Measurements from ENCODE around the gene NT5DC1. TPM values are rescaled to one million over a fixed set of nuclear protein-coding genes. Genes with fewer than 3 reads are reported as not detected.
"Not testable (repeated sequence)": the region's sequence is repeated elsewhere in the genome, so short reads cannot be mapped to it uniquely, and the experiment has no call there.

NT5DC1 gene
- total RNA-seq, 1 donor from 2014 or later = 4.9 TPM

DNA sequence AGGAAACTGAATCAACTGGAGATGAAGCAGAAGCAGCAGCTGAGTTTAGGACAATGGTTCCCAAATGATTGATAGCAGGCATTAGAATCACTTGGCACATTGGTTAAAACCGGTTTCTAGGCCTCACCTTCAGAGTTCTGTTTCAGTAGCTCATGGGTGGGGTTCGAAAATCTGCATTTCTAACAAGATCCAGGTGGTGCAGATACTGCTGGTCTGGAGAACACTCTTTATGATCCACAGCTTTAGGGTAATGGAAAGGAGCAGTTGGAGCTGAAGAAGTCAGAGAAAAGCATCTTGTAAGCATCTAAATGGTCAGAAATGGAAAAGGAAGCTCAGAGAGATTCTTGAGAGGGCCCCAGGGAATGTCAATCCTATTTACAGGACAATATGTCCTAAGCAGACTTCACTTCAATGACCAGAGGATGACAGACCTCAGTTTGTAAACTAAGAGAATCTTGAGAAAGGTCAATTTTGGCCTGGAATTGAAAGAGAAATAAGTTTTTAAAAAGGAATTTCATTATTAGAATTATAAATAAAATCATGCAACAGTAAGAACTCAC is 170.6 kb downstream of the NT5DC1 start:
- DNase-seq (ENCODE audit: low read depth in 2 of 2) = no peak

DNA sequence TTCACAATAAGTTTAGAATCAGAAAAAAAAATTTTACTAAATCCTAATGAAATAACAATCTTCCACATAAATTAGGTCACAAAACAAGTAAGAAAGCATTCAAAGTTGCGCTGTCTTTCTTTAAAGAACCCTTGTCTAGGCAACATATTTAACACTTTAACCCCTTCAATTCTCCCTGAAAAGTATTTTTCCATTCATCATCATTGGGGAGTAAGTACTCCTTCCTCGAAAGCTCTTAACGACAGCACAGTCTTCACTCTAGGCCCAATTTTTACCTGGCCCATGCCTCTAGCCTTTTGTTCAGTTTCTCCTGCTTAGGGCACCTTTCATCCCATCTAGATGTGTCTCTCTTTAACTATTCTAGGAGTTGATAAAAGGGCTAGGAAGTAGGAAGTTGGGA is 176.5 kb downstream of the NT5DC1 start:
- DNase-seq (ENCODE audit: low read depth in 2 of 2) = no peak

DNA sequence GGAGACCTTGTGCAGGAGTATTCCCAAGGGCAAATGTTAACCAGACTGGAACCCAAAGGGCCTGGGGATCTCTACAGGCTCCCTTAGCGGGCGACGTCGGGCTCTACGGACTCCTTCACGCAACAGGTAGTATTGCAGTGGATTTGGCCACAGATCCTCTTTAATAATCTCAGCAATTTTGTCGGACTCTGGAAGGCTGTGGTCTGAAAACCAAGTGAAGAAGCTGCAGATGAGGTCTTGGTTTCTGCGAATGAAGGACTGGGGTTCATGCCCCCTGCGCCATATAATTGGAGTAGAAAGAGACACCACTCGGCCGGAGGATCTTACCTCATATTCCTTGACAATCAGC is 177.8 kb downstream of the NT5DC1 start:
- DNase-seq (ENCODE audit: low read depth in 2 of 2) = no peak

DNA sequence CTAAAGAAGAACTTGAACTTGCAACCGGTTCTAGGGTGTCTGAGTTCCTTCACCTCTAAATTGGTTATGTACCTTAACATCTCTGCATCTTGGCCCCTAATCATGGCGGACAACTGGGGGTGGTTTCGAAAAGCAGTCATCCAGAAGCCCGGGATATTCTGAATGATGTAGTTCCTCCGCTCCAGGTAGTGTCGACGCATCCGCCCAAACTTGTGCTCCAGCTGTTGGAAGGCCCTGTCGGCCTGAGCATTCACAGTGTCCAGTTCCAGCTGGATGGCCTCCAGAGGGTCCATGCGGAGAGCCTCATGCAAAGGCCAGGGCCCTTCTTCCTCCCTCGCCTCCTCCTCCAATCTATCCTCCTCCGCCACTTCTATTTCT is 178.2 kb downstream of the NT5DC1 start:
- no peak for DNase-seq (ENCODE audit: low read depth in 2 of 2)

DNA sequence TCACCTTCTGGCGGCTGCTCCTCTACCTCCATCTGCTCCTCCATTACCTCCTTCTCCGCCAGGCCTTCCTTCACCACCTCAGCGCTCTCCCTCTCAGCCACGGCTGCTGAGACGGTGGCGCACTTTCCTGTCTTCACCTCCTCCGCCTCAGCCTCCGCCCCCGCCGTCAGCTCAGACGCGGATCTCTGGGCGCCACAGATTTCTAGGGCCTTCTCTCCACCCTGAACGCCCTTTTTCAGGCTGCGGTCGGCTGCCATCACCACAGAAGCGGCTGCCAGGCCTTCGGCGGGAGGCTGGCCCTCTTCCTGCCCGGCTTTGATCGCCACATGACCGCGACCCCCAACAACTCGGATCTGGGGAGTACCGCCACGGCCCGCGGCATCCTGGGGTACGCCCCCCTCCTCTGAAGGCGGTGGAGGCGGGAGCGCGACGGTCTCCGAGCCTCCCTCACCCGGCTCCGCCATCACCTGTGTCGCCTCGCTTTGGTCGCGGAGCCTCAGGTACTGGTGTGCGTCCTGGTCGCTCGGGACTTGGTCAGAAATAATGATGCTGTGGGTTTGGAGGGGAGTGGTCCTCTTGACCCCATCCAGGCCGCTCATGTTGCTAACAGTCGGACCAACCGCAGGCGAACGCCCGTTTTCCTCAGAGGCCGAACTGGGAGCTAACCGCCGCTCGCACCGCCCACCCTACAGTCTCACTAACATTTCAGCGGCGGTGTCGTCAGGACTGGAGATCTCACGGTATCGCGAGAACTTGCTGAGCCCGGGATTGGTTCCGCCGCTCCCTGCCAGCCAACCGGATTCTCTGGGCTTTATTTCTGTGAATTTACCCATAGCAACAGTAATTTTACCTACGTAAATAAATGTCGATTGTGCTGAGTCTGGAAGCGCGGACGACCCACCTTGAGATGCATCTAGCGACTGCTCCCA is 178.8 kb downstream of the NT5DC1 start, which contains the start of gene TSPYL1:
Gene TSPYL1, minus strand, starts transcription at position 699 of the 929 bp plus-strand sequence. Its CDS starts 100 bp downstream, at position 599.
- DNase-seq (ENCODE audit: low read depth in 2 of 2) = peak; percentile 95 to 98

DNA sequence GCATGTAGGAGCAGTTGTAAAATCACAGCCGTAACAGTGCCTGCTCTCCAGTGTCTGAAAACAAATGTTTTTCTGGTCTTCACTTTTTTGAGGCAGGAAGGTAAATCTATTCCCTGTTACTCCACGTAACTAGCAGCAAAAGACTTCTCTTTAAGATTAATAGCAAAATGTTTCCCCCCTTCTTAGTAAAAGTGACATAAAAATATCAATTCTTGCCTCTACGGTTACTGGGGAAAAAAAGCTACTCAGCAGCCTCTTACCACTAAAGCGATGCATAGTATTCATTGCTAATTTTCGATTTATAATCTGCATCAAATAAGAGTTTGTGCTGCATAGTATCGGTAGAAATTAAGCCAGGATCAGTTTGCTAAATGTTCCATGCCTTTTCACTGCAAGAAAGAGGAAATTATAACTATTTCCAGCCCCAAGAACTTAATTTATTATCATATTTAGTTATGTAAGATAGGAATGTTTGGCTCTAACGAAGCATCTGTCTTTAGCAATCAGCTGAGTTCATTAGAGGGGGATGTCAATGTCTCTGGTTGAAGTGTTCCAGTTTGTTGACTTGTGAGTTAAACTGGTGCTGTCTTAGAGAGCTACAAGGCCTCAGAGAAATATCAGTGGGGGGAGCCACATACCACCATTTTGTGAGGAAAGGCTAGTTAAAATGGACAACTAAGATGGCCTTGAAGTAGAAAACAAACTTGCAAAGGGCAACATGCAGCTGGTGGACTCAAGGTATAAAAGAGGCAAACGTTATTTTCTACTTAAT is 179.7 kb downstream of the NT5DC1 start:
- peak in 1 of 2 donors; percentile 2 for DNase-seq (ENCODE audit: low read depth in 2 of 2)

DNA sequence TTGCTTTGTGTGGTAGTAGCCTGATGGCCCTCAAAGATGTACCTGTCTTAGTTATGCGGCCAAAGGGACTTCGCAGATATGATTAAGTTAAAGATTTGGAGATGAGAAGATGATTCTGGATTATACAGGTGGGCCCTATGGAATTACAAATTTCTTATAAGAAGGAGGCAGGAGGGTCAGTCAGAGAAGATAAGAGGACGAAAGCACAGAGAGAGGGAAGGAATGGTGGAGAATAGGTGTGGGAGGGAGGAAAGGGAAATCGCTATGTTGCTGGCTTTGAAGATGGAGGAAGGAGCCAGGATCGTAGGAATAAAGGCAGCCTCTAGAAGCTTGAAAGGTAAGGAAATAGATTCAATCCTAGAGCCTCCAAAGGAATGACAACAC is 180.3 kb downstream of the NT5DC1 start:
- no peak for DNase-seq (ENCODE audit: low read depth in 2 of 2)

DNA sequence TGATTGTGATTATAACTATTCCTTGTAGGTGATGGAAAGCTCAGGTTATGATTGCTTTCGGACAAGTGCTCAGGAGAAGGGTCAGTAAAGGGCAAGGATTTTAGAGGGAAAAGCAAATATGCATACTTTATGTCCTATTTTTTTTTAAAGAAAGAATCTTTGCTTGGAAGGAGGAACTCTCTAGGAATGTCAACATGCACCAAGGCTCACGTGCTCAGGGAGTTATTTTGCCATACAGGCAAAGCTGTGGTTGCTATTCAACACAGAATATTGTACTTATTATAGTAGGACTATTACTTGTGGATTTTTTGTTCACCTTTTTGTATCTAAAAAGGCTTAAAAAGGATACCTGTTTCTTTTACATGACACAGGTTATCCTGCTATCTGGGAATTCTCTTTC is 182.0 kb downstream of the NT5DC1 start:
- DNase-seq (ENCODE audit: low read depth in 2 of 2) = no peak

DNA sequence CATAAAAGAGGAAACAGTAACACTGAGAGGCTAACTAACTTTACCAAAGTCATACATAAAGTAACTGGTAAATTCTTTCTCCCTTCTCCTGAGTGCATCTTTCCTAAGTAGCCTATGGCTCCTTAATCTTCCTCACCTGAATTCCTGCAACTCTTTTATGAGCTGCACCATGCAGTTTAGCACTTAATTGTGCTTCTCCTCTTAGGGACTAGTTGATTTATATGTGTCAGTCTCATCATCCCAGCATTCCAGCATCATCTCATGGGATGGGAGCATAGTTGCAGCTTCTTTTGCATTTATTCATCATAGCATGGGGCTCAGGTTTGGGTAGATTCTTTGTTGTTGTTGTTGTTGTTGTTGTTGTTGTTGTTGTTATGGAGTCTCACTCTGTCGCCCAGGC is 182.5 kb downstream of the NT5DC1 start:
- DNase-seq (ENCODE audit: low read depth in 2 of 2) = no peak

DNA sequence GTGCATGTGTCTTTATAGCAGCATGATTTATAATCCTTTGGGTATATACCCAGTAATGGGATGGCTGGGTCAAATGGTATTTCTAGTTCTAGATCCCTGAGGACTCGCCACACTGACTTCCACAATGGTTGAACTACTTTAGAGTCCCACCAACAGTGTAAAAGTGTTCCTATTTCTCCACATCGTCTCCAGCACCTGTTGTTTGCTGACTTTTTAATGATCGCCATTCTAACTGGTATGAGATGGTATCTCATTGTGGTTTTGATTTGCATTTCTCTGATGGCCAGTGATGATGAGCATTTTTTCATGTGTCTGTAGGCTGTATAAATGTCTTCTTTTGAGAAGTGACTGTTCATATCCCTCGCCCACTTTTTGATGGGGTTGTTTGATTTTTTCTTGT is 184.3 kb downstream of the NT5DC1 start:
- DNase-seq (ENCODE audit: low read depth in 2 of 2) = not testable (repeated sequence)

DNA sequence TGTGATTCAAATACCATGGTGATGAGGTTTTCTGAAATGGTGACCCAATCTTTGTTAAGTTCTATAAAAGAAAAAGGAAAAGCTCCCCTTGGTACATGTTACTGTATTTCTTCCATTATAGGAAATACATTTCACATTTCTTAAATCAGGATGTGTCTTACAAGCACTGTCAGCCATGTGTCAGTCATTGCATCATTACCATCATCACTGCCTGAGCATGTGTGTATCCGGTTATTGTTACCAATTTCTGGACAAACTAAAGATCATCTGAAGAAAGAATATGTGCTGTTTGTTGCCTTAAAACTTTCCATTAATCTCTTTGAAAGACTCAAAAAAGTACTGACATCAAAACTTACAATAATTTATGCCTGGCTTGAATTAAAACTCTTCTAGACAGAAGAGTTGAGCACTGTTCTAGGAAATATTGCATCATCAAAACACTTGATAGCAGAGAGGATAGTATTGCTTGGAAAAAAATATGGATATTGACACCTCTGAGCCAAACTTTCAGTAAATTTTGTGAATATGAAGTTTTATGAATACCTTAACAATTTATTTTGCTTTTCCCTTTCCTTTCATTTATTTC is 186.2 kb downstream of the NT5DC1 start:
- DNase-seq (ENCODE audit: low read depth in 2 of 2) = no peak

DNA sequence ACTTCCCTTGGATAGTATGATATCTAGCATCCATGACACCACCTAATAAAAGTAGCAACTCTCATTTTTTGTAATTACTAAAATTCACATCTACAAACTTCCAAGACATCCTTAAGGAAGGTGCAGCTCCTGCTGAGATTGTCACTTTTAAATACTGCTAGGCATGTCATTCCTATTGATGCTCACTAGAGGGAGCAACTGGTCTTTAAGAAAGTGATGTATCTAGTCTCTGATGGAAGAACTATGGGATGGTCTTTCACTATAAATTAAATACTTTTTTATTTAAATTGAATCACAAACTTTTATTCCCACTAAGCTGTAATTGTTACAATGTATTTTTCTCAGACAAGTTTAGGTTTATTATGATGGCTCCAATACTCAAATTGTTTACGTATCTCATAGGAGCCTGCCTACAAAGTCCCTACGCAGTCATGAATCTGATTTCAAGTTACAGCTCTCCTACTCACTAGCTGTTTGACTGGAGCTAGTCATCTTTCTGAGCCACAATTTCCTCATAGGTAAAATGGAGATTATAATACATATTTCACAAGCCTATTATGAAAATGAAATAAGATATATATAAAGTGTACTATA is 187.1 kb downstream of the NT5DC1 start:
- peak in 1 of 2 donors; percentile 57 for DNase-seq (ENCODE audit: low read depth in 2 of 2)

DNA sequence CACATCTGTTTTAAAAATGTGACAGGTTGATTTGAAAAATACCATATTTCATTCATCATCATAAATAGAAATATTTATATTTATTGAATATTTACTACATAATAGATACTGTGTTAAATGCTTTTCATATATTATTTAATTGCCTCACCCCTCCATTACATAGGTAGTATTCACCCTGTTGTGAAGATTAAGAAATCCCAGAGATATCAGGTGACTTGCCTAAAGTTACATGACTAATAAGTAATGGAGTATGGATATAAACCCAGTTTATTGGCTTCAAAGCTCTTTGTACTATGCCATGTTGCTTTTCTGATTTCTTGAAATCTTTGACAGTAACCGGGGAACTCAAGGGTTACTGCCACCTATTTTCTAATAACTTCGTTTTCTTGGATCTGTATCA is 189.2 kb downstream of the NT5DC1 start:
- DNase-seq (ENCODE audit: low read depth in 2 of 2) = no peak

DNA sequence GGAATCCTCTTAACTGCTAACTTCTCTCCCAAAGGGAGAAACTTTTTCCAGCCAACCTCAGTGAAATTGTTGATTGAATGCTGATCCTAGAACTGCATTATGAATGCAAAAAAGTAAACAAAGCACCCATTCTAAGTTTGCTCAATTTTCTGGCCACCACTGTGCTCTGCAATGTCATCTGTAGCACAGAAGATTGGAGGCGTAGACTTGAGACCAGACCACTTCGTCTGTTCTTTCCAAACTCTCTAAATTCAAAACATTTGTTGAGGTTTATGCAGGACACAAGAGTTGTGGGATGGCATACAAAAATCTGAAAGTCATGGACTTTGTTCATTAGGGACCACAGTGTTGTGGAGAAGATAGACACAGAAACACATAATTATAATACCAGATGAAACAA is 190.1 kb downstream of the NT5DC1 start:
- DNase-seq (ENCODE audit: low read depth in 2 of 2) = no peak

DNA sequence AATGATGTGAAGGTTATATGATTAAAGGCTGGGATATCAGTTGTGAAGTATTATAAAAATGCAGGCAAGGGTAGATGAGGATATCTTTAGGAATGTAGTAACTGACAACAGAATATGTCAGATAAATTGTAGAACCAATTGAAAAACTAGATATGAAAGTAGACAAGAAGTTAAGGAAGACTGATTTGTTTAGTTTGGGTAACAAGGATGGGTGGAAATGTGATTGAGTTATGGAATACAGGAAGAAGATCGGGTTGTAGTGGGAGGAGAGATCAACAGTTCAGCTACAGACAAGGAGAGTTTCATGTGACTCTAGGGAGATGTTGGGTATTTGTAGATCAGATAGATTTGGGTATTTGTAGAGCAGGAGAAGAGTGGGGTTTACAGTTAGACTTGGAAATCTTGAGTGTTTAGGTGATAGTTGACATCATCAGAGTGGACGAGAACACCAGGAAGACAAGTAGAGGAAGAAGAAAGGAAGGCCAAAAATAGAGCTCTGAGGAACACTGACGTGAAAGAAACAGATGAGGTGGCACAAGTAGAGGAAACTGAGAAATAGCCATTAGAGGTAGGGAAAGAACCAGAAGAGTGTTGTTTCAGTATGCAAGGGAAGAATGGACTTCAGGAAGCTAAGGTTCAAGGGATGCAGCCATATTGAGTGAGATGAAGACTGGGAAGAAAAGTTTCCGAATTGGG is 191.2 kb downstream of the NT5DC1 start:
- no peak for DNase-seq (ENCODE audit: low read depth in 2 of 2)

DNA sequence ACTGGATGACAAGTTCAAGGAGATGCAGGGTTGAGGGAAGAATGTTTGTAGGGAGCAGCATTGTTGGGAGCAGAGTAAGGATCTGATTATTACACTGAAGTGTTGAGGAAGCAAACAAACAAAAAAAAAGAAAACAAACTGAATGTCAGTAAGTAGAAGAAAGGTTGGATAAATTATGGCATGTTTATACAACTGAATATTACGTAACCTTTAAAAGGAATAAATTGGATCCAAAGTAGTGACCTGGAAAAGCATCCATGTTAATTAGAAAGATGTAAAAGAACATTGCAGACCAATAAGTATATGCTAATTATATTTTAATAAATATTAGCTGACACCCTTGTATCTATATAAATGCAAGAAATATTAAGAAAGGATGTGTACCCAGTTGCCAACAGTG is 191.9 kb downstream of the NT5DC1 start:
- DNase-seq (ENCODE audit: low read depth in 2 of 2) = no peak

DNA sequence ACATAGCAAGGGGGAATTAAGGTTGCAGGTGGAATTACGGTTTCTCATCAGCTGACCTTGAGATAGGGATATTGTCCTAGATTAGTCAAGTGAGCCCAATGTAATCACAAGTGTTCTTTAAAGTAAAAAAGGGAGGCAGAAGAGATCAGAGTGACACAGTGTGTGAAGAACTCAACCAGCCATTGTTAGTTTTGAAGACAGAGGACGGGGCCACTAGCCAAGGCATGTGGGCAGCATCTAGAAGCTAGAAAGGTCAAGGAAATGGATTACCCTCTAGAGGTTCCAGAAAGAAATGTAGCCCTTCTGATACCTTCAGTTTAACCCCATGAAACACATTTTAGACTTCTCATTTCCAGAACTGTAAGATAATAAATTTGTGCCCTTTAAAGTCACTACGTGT is 197.6 kb downstream of the NT5DC1 start:
- no peak for DNase-seq (ENCODE audit: low read depth in 2 of 2)

DNA sequence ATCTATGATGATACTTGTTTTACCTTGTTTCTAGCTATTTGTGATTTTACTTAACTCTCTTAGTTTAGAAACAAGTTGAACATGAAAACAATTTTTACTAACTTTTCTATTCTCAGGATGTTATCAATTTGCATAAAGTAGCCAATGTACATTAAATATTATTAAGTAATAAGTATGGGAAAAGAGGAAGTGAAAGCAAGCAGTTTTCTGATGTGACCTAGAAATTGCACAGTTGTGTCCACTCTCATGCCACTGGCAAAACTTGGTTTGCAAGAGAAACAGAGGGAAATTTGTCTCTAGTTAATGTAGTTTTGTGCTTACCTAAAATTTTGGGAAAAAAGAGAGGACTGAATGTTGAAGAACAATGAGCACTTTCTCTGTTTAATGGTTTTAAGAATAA is 198.3 kb downstream of the NT5DC1 start:
- no peak for DNase-seq (ENCODE audit: low read depth in 2 of 2)

All from dermis microvascular lymphatic vessel endothelial cell (primary cell).